ENCODE data around the gene RBM15. TPM values are rescaled to one million over a fixed set of nuclear protein-coding genes. Genes with fewer than 3 reads are reported as not detected.

RBM15 gene
- total RNA-seq, 4 donors from 2014 or later = 28.7 to 55.0 (median 35.1) TPM

DNA sequence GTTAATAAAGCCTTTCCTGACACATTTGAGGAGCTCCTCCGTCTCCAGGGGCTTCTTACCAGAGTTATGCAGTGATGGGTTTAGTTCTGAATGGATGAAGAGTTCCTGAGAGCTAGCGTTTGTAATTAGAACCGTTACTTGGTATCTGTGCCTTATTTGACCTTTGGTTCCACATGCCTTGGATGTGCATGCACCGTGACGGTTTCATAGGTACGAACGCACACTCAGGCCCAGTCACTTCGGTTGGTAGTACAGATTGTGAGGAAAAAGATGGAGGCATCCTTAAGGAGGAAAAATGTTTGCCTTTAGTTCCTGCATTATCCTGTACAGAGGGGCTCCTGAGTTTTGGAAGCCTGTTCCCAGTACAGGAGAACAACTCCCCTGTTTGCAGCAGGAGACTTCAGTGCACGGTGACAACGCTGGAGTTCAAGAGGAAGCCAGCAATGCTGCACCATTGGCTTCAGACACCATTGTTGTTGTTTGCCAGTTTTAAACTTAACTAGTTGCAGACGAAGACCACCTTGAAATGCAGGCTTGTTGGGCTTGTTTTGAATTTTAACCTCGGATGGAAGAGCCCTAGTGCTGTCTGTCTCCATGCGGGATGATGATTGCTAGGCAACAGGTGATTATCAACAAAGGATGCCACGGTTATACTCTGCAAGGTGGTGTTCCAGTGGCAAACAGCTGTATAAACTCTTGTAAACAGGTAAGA is 8.2 kb downstream of the RBM15 start:
- no peak for DNase-seq (ENCODE audit: low spot score)
- ATAC-seq (ENCODE audit: low FRiP score) = no peak
- TF ChIP-seq, protein P1, sequence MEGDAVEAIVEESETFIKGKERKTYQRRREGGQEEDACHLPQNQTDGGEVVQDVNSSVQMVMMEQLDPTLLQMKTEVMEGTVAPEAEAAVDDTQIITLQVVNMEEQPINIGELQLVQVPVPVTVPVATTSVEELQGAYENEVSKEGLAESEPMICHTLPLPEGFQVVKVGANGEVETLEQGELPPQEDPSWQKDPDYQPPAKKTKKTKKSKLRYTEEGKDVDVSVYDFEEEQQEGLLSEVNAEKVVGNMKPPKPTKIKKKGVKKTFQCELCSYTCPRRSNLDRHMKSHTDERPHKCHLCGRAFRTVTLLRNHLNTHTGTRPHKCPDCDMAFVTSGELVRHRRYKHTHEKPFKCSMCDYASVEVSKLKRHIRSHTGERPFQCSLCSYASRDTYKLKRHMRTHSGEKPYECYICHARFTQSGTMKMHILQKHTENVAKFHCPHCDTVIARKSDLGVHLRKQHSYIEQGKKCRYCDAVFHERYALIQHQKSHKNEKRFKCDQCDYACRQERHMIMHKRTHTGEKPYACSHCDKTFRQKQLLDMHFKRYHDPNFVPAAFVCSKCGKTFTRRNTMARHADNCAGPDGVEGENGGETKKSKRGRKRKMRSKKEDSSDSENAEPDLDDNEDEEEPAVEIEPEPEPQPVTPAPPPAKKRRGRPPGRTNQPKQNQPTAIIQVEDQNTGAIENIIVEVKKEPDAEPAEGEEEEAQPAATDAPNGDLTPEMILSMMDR (IDR thresholded peaks at IDR 0.05) = no peak

DNA sequence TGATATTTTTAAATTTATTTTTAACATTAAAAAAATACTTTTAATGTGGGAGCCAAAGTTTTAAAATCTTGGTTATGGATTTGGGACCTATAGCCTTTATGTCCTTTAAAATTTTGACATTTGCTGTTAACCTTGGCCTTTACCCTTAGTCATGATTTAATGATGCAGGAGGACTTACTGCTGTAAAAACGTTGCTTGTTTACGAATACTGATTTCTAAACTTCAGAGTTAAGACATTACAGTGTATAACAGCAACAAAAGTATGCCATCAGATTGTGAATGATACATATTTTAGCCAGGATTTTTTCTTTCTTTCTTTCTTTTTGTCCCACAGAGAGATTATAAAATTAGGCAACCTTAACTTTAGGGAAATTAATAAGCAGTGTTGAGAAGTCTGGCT is 8.9 kb downstream of the RBM15 start:
- TF ChIP-seq, protein P1 (IDR thresholded peaks at IDR 0.05) = no peak
- ATAC-seq (ENCODE audit: low FRiP score) = no peak
- DNase-seq (ENCODE audit: low spot score) = no peak

DNA sequence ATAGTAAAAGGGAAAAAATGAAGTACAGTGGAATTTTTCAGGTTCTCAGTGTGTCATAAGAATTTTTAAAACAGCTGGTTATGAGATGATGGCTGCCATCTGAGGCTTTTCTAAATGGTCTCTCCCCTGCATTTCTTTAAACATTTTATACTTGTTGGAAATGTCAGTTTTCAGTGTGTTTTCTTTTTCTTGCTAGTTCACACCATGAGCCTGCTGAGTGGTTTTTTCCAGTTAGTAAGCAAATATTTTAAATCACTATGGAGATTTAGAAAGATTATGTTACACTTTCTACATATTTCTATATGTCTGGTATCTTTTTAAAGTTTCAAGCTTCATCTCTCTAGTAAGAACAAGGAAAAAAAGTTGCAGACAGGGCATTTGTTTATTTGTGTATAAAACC is 9.6 kb downstream of the RBM15 start:
- DNase-seq (ENCODE audit: low spot score) (no peak), ATAC-seq (ENCODE audit: low FRiP score) (no peak)
- TF ChIP-seq, protein P1 (IDR thresholded peaks at IDR 0.05) = no peak

DNA sequence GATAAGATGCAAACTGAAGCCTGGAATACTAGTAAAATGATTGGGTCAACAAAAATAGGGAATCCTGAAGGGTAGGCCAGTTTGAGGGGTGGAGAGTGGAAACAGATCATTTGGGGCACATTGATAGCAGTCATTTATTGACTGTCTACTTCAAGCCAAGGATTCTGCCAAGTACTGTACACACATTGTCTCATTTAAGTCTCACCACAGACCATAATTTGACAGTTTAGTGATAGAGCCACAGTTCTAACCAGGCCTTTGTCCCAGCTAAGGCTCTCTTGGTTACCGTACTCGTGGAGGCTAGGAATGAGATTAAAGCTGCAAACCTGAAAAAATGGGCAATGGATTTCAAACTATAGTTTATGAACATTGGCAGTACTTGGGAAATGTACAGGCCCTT is 11.2 kb downstream of the RBM15 start:
- DNase-seq (ENCODE audit: low spot score) = no peak
- no peak for ATAC-seq (ENCODE audit: low FRiP score)

DNA sequence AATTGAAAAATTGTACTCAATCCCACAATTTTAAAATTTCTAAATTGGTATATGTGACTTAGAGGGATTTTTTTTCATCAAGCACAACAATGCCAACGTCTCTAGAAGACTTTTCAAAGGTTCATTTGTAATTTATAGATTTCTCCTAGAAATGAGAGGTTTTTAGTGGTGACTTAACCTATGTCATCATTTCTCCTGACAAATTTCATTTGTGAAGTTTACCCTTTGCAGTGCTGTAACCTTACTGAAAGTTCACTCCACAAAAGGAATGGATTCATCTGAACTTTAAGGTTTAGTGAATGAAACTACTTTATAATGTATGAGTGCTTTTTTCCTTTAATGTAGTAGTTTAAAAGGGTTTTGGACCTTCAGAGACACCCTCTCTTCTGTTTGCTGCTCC is 16.1 kb downstream of the RBM15 start:
- TF ChIP-seq, protein P1 (IDR thresholded peaks at IDR 0.05) = no peak
- DNase-seq (ENCODE audit: low spot score) = no peak

More for the DNA sequence above, 11.2 kb downstream of the RBM15 start:
- TF ChIP-seq, protein P1 (IDR thresholded peaks at IDR 0.05) = no peak

DNA sequence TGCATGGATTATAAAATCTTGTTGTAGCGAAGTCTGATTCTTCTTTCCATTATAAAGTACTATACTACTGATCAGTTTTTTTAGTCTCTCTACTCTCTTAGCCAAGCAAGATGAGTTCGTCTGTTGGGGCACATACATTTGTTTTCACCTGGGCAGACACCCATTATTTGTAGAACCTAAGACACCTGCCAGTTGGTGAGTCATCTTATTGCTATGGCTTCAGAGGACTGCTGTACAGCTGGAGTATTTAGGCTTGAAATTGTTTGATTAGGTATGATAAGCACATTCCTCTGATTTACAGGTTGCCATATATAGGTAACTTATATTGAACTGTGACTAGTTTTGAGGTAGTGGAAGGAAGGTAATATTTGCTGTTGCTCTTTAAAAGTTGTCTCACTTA is 17.2 kb downstream of the RBM15 start:
- ATAC-seq (ENCODE audit: low FRiP score) = no peak

More for the DNA sequence above, 16.1 kb downstream of the RBM15 start:
- ATAC-seq (ENCODE audit: low FRiP score) = no peak

More for the DNA sequence above, 17.2 kb downstream of the RBM15 start:
- TF ChIP-seq, protein P1 (IDR thresholded peaks at IDR 0.05) = no peak
- DNase-seq (ENCODE audit: low spot score) = no peak

All from omental fat pad (tissue), 4 donors.